Stimulated activated CD4-positive, alpha-beta T cell treated with anti-CD3 and anti-CD28 coated beads, Interleukin-12 subunit alpha, Interleukin-12 subunit beta, amount 100 ng/mL, for 4 hours (primary cell): Measurements from ENCODE around the gene DDX39A.

Source experiments
- DNase-seq: peaks from one replicate; pipeline ENCODE4 v3.0.0-alpha.2; 2020

The DDX39A gene

GRCh38 chr19:14433554-14434501 lies 14.7 kb upstream of the DDX39A start:
- peak; percentile 45 for DNase-seq

- DNase-seq, result peak; percentile 66
Observed at GRCh38 chr19:14432791-14433553, 13.8 kb upstream of the DDX39A start, which contains the start of gene PKN1. TSS of gene PKN1 (plus strand) at chr19:14433306. CDS start at chr19:14433522, 216 bp downstream.

GRCh38 chr19:14430712-14431111 lies 11.6 kb upstream of the DDX39A start:
- DNase-seq, result no peak

DNA sequence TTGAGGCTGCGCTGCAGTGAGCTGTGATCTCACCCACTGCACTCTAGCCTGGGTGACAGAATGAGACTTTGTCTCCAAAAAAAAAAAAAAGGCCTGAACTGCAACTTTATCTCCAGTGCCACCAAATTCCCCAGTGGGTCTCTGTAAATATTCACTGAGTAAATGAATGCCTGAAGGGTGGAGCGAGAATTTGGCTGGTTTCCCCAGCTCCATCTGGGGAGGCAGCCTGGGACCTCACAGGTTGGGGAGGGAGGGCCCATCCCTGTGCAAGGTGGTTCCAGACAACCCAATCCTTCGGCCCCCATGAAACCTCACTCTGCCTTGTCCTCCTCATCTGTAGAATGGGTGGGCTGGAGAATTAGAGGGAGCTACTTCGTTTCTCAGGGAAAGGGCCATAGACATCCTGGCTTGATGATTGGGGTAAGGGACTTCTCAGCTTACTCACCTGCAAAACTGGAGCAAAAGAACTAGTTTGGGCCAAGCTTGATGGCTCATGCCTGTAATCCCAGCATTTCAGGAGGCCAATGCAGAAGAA lies 9.8 kb upstream of the DDX39A start:
- DNase-seq, result no peak

GRCh38 chr19:14427461-14427860 lies 8.3 kb upstream of the DDX39A start:
- no peak for DNase-seq

DNA sequence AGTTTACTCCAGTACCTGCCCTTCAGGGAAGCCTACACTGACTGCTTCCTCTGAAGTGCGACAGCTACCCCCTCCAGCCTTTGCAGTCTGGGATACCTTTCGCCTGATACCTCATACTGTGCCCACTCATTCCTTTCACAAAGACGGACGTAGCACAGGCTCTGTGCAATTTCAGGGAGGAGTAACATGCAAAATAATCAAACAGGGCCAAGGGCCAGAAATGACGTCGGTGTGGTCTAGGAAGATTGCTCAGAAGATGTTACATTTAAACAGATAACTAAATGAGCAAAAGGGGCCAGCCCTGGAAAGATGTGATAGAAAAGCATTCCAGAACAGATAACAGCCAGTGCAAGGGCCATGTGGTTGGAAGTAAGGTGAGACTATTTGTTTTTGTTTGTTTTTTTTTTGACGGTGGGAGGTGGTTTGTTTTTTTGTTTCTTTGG lies 6.6 kb upstream of the DDX39A start:
- DNase-seq, result no peak

- no peak for DNase-seq
Observed at GRCh38 chr19:14418856-14419105, 360 bp downstream of the DDX39A start.

DNA sequence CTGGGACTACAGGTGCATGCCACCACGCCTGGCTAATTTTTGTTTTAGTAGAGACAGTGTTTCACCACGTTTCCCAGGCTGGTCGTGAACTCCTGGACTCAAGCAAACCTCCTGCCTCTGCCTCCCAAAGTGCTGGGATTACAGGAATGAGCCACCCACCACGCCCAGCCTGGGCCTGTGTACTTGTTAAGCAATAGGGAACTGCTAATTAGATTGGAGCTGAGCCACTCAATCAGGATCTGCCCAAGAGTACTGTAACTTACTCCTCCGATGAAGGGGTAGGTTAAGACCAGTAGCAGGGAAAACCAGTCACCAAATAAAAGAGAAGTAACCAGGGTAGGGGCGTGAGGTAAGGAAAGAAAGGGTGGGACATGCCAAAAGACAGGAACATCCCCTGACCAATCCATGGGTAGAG lies 2.3 kb downstream of the DDX39A start:
- DNase-seq, result no peak

- no peak for DNase-seq
Observed at GRCh38 chr19:14414926-14415690, 4.0 kb downstream of the DDX39A start.

- DNase-seq, result no peak
Observed at GRCh38 chr19:14413693-14414181, 5.4 kb downstream of the DDX39A start.

GRCh38 chr19:14412996-14413692 lies 6.0 kb downstream of the DDX39A start:
- no peak for DNase-seq

DNA sequence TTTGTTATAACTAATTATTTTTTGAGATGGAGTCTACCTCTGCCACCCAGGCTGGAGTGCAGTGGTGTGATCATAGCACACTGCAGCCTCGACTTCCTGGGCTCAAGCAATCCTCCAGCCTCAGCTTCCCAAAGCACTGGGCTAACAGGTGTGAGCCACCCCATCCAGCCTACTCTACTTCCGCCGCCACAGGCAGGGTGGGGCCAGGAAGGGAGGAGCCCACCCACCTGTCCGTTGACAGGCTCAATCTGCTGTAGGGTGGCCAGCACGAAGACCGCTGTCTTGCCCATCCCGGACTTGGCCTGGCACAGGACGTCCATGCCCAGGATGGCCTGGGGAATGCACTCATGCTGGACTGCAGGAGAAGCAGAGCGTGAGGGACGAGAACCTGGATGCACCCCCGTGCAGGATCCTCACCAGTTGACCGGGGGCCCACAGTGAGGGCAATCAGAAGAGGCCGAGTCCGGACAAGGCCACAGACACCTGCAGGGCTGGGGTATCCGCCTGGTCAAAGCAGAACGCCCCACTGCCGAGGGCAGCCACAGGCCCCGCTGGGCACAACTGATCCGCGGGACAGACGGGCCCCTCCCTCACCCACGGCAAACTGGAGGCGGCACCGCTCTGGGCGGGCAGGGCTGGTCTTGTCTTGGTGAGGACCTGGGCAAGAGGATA lies 6.7 kb downstream of the DDX39A start:
- DNase-seq, result no peak

DNA sequence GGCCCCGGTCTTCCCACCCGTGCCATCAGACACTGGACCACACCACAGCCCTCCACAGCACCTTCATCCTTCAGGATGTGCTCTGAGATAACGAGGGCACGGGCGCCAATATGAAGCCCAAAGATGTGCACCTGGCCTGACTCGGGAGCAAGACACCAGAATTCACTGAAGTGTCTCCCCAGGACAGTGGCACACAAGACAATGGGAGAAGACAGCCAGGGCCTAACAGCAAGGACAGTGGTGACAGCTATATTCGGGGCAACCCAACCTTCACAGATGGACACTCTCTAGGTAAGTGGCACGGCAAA lies 7.2 kb downstream of the DDX39A start:
- DNase-seq, result no peak

- no peak for DNase-seq
Observed at GRCh38 chr19:14411161-14411937, 7.8 kb downstream of the DDX39A start.

- no peak for DNase-seq
Observed at GRCh38 chr19:14410091-14411051, 8.8 kb downstream of the DDX39A start.

- no peak for DNase-seq
Observed at GRCh38 chr19:14409146-14410023, 9.8 kb downstream of the DDX39A start.

DNA sequence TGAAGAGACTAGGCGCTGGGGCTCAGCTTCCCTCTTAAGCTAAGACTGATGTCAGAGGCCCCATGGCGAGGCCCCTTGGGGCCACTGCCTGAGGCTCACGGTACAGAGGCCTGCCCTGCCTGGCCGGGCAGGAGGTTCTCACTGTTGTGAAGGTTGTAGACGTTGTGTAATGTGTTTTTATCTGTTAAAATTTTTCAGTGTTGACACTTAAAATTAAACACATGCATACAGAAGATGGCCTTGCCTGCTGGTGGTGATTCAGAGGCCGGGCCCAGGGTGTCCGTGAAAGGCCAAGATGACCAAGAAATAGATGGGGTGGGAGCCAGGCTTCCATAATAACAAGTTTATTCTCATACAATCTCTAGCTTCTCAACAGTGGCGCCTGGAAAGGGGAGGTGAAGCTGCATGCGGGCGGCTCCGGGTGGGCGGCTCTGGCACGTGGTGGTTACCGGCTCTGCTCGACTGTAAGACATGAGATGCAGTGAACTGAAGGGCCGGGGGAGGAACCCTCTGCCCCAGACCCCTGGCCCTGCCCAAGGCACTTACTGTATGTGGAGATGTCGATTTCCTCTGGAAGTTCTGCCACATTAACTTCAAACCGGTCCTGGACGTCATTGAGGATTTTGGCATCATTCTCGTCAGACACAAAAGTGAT lies 10.5 kb downstream of the DDX39A start:
- DNase-seq, result no peak
